Gastrocnemius medialis (tissue), 4 donors: Measurements from ENCODE around the gene ATP9B.

Source experiments
- CTCF ChIP-seq, 5 experiments: fragments of 450-650 bp in 3 of 5; fragments of 200-600 bp in 2 of 5; sonication (generic) in 2 of 5; IDR thresholded peaks in 4 of 5; conservative IDR thresholded peaks in 1 of 5; 1 replicate in 4 of 5; 2 replicates in 1 of 5; pipeline ENCODE4 v1.5.1; 2016 to 2019; ENCODE audit warnings: antibody characterized with exemption in 5 of 5, mild to moderate bottlenecking in 3 of 5, moderate library complexity in 3 of 5
- POLR2A ChIP-seq, 2 donors: fragments of 450-650 bp; IDR thresholded peaks; one replicate each; pipeline ENCODE4 v1.6.1; 2017; ENCODE audit warnings: antibody characterized with exemption in 2 of 2, mild to moderate bottlenecking in 2 of 2, moderate library complexity in 2 of 2

GRCh38 chr18:79283131-79283810 lies 214.1 kb downstream of the ATP9B start:
- no peak for TF ChIP-seq CTCF (IDR thresholded peaks at IDR 0.05 in 4 of 5, conservative IDR thresholded peaks at IDR 0.05 in 1 of 5)
- TF ChIP-seq POLR2A (IDR thresholded peaks at IDR 0.05), result no peak
